ENCODE measurements around the gene DNAH3.
"Not testable (repeated sequence)": the region's sequence is repeated elsewhere in the genome, so short reads cannot be mapped to it uniquely, and the experiment has no call there.

The DNAH3 gene

GRCh38 chr16:21069986-21070385, 80.7 kb downstream of the DNAH3 start:
- DNase-seq: no peak

GRCh38 chr16:21064203-21064602, 86.4 kb downstream of the DNAH3 start:
- DNase-seq: no peak

GRCh38 chr16:21063314-21063713, 87.3 kb downstream of the DNAH3 start:
- DNase-seq: not testable (repeated sequence)

GRCh38 chr16:21060027-21060510, 90.6 kb downstream of the DNAH3 start:
- DNase-seq: no peak

- no peak for DNase-seq
Observed at GRCh38 chr16:21057875-21058274, 92.8 kb downstream of the DNAH3 start.

- no peak for DNase-seq
Observed at GRCh38 chr16:21056396-21056795, 94.2 kb downstream of the DNAH3 start.

- DNase-seq: not testable (repeated sequence)
Observed at GRCh38 chr16:21055738-21056137, 94.9 kb downstream of the DNAH3 start.

GRCh38 chr16:21053590-21053989, 97.1 kb downstream of the DNAH3 start:
- no peak for DNase-seq

- DNase-seq: not testable (repeated sequence)
Observed at GRCh38 chr16:21048091-21048912, 102.3 kb downstream of the DNAH3 start.

GRCh38 chr16:21038197-21038596, 112.4 kb downstream of the DNAH3 start:
- no peak for DNase-seq

- DNase-seq: no peak
Observed at GRCh38 chr16:21037736-21038135, 112.9 kb downstream of the DNAH3 start.

GRCh38 chr16:21037168-21037567, 113.5 kb downstream of the DNAH3 start:
- DNase-seq: no peak

GRCh38 chr16:21036471-21036870, 114.2 kb downstream of the DNAH3 start:
- no peak for DNase-seq

- no peak for DNase-seq
Observed at GRCh38 chr16:21033704-21034103, 116.9 kb downstream of the DNAH3 start.

- DNase-seq: no peak
Observed at GRCh38 chr16:21033264-21033663, 117.4 kb downstream of the DNAH3 start.

- DNase-seq: no peak
Observed at GRCh38 chr16:21028728-21029127, 121.9 kb downstream of the DNAH3 start.

GRCh38 chr16:21026846-21027245, 123.8 kb downstream of the DNAH3 start:
- DNase-seq: no peak

GRCh38 chr16:21023509-21024202, 127.0 kb downstream of the DNAH3 start:
- peak in 1 of 2 donors; percentile 2 for DNase-seq

GRCh38 chr16:21021316-21021715, 129.3 kb downstream of the DNAH3 start:
- no peak for DNase-seq

GRCh38 chr16:21009815-21010214, 140.8 kb downstream of the DNAH3 start:
- no peak for DNase-seq

GRCh38 chr16:21005008-21005407, 145.6 kb downstream of the DNAH3 start:
- no peak for DNase-seq

GRCh38 chr16:21001262-21001661, 149.4 kb downstream of the DNAH3 start:
- DNase-seq: peak in 1 of 2 donors; percentile 1

- DNase-seq: no peak
Observed at GRCh38 chr16:20997147-20997546, 153.5 kb downstream of the DNAH3 start.

- no peak for DNase-seq
Observed at GRCh38 chr16:20995711-20996110, 154.9 kb downstream of the DNAH3 start.
